ENCODE measurements around the gene HECA. TPM values are rescaled to one million over a fixed set of nuclear protein-coding genes. Genes with fewer than 3 reads are reported as not detected.

The HECA gene
- total and polyA plus RNA-seq, 10 of the 15 experiments (the other 5 are each of a cell fraction or from before 2014, with no cell fraction given) = 0.52 to 7.2 (median 2.7) TPM

DNA sequence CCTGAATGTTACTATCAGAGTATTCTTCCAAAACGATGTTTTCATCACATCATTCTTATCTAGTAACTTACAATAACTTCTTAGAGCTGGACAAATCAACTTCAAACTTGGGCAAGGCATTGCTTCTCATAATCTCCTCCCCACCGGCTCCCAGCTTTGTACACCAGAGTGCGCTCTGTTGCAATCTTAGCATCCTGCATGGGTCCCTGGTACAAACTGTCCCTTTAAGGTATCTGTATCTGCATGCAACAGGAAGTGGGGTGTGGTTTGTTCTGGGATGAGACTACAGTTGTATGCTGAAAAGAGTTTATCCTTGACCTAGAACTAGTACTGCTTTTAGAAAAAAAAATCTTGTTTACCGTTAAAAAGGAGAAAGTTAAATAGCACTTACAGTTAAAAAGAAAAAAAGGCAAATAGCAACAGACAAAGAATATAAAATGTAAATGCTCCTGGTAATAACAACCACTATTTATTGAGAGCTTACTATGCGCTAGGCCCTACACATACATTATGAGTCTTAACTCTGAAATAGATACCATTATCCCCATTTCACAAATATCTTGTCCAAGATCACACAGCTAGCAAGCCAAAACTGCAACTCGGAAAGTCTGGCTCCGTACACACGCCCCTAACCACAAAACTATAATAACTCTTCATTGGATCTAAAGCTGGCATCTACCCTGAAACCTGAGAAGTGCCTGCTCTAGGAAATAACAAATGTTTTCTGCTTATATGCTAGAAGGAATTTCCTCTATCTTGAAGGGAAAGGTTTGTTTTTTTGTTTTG lies 9.8 kb upstream of the HECA start (continued):
- TF ChIP-seq MEF2A (IDR thresholded peaks at IDR 0.05; ENCODE audit: insufficient read depth, low read depth, low read length) (0 out of 2 replicates have a peak, but pooled peaks have one; percentile 26), POU2F2 (IDR thresholded peaks at IDR 0.05; ENCODE audit: borderline replicate concordance, low read depth, low read length) (0 out of 3 replicates have a peak, but pooled peaks have one; percentile 32), TAF1 (IDR thresholded peaks at IDR 0.05; ENCODE audit: borderline replicate concordance, low read depth, low read length) (no peak), ASH2L (IDR thresholded peaks at IDR 0.05; ENCODE audit: borderline replicate concordance, low read depth) (no peak), ZNF207 (IDR thresholded peaks at IDR 0.05; ENCODE audit: borderline replicate concordance) (no peak), YY1 (IDR thresholded peaks at IDR 0.05; ENCODE audit: low read depth, low read length) (0 out of 2 replicates have a peak, but pooled peaks have one; percentile 43), ESRRA (IDR thresholded peaks at IDR 0.05; ENCODE audit: low read length) (no peak), NR2C1 (IDR thresholded peaks at IDR 0.05) (no peak), ATF7 (IDR thresholded peaks at IDR 0.05; ENCODE audit: low read depth) (no peak), LARP7 (IDR thresholded peaks at IDR 0.05) (no peak), NBN (IDR thresholded peaks at IDR 0.05) (0 out of 2 replicates have a peak, but pooled peaks have one; percentile 38), GABPA (IDR thresholded peaks at IDR 0.05; ENCODE audit: low read depth) (no peak), SPI1 (IDR thresholded peaks at IDR 0.05; ENCODE audit: borderline replicate concordance, insufficient read depth, low read depth, low read length) (peak; percentile 52; the same call in 1 of the 2 replicates)
- TF ChIP-seq, protein P1, sequence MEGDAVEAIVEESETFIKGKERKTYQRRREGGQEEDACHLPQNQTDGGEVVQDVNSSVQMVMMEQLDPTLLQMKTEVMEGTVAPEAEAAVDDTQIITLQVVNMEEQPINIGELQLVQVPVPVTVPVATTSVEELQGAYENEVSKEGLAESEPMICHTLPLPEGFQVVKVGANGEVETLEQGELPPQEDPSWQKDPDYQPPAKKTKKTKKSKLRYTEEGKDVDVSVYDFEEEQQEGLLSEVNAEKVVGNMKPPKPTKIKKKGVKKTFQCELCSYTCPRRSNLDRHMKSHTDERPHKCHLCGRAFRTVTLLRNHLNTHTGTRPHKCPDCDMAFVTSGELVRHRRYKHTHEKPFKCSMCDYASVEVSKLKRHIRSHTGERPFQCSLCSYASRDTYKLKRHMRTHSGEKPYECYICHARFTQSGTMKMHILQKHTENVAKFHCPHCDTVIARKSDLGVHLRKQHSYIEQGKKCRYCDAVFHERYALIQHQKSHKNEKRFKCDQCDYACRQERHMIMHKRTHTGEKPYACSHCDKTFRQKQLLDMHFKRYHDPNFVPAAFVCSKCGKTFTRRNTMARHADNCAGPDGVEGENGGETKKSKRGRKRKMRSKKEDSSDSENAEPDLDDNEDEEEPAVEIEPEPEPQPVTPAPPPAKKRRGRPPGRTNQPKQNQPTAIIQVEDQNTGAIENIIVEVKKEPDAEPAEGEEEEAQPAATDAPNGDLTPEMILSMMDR (IDR thresholded peaks at IDR 0.05 in 2 of 3, conservative IDR thresholded peaks at IDR 0.05 in 1 of 3; ENCODE audit: control insufficient read depth in 2 of 3, extremely low read depth in 1 of 3, insufficient read depth in 1 of 3, low read depth in 3 of 3, low read length in 3 of 3) = peak; percentile 51 to 75 (median 66); a peak in 5 of 6 replicates
